IMR-90 (cell line): ENCODE data around the gene PRKACA. TPM values are rescaled to one million over a fixed set of nuclear protein-coding genes. Genes with fewer than 3 reads are reported as not detected.

Experiments
- ATAC-seq: fragments of 200-7000 bp; cut with Tn5 transposase; 2 replicates; pipeline ENCODE4 v1.9.1; 2020; ENCODE audit warnings: low read depth, mild to moderate bottlenecking, moderate library complexity
- BruUV-seq: library from RNA; stranded (reverse); fragments of 400-500 nt; replicated peaks from 2 replicates; lab custom pipeline; 2021; lab: Mats Ljungman, UMichigan
- CTCF ChIA-PET: fragments of 300-600 bp; formaldehyde crosslinking; extraction: SDS; loops from one replicate; lab custom pipeline; 2021; ENCODE audit warnings: antibody characterized with exemption; lab: Yijun Ruan, JAX
- POLR2A ChIA-PET: fragments of 300-600 bp; sonication (Branson Sonifier 250); formaldehyde crosslinking; loops from one replicate; lab custom pipeline; 2022; ENCODE audit warnings: antibody characterized with exemption; ENCODE audit not compliant: unreplicated experiment; lab: Charles Lee
- DNase-seq: peaks from one replicate; pipeline ENCODE4 v3.0.0; 2013
- H2AFZ ChIP-seq: replicated peaks from 2 replicates; pipeline ENCODE3; 2013; ENCODE audit warnings: low read length, mild to moderate bottlenecking; ENCODE audit not compliant: poor library complexity
- H2AK5ac ChIP-seq: 2 replicates; pipeline ENCODE4 v1.6.1; 2013; ENCODE audit warnings: low read depth, low read length, inconsistent platforms
- H2AK9ac ChIP-seq: replicated peaks from 2 replicates; pipeline ENCODE3; 2013; ENCODE audit warnings: mild to moderate bottlenecking, low read depth, low read length, moderate library complexity; ENCODE audit not compliant: poor library complexity
- H2BK120ac ChIP-seq: 2 replicates; pipeline ENCODE4 v1.6.1; 2013; ENCODE audit warnings: low read depth, low read length, inconsistent platforms
- H2BK15ac ChIP-seq: 3 replicates; pipeline ENCODE4 v1.6.1; 2013; ENCODE audit warnings: low read depth, low read length, inconsistent platforms
- H2BK20ac ChIP-seq: 2 replicates; pipeline ENCODE4 v1.6.1; 2013; ENCODE audit warnings: low read depth, mild to moderate bottlenecking, inconsistent platforms, low read length, moderate library complexity
- H2BK5ac ChIP-seq: 2 replicates; pipeline ENCODE4 v1.6.1; 2013; ENCODE audit warnings: mild to moderate bottlenecking, low read depth, low read length, inconsistent platforms; ENCODE audit not compliant: poor library complexity, severe bottlenecking
- H3K14ac ChIP-seq: replicated peaks from 2 replicates; pipeline ENCODE4 v1.6.1; 2013; ENCODE audit warnings: low read depth, low read length, inconsistent platforms
- H3K18ac ChIP-seq: 2 replicates; pipeline ENCODE4 v1.6.1; 2013; ENCODE audit warnings: low read depth, low read length, control low read depth
- H3K23ac ChIP-seq: 2 replicates; pipeline ENCODE4 v1.6.1; 2013; ENCODE audit warnings: low read depth, low read length, inconsistent platforms
- H3K27ac ChIP-seq: 2 replicates; pipeline ENCODE4 v1.5.1; 2013; ENCODE audit warnings: mild to moderate bottlenecking, control low read depth, low read length; ENCODE audit not compliant: insufficient read depth
- H3K27me3 ChIP-seq: 2 replicates; pipeline ENCODE4 v1.6.1; 2013; ENCODE audit warnings: low read length; ENCODE audit not compliant: control insufficient read depth, insufficient read depth
- H3K36me3 ChIP-seq: 2 replicates; pipeline ENCODE4 v1.6.1; 2013; ENCODE audit warnings: low read length, mixed read lengths; ENCODE audit not compliant: control insufficient read depth, insufficient read depth
- H3K4ac ChIP-seq: 2 replicates; pipeline ENCODE4 v1.6.1; 2013; ENCODE audit warnings: low read depth, low read length, inconsistent platforms
- H3K4me1 ChIP-seq: 2 replicates; pipeline ENCODE4 v1.6.1; 2013; ENCODE audit warnings: low read length, mixed read lengths; ENCODE audit not compliant: control insufficient read depth, insufficient read depth
- H3K4me2 ChIP-seq: 2 replicates; pipeline ENCODE4 v1.6.1; 2013; ENCODE audit warnings: low read depth, mild to moderate bottlenecking, control low read depth, low read length, moderate library complexity
- H3K4me3 ChIP-seq: 2 replicates; pipeline ENCODE4 v1.5.1; 2013; ENCODE audit warnings: low read depth, mild to moderate bottlenecking, control low read depth, low read length, moderate library complexity; ENCODE audit not compliant: insufficient read depth
- H3K56ac ChIP-seq: 2 replicates; pipeline ENCODE4 v1.6.1; 2013; ENCODE audit warnings: low read length, inconsistent platforms; ENCODE audit not compliant: insufficient read depth; ENCODE audit errors: extremely low read depth
- H3K79me1 ChIP-seq, 2 experiments: 2 replicates each; pipeline ENCODE4 v1.6.1; 2013; ENCODE audit warnings: low read length in 2 of 2, inconsistent platforms in 1 of 2, low read depth in 1 of 2
- H3K9ac ChIP-seq: 2 replicates; pipeline ENCODE4 v1.6.1; 2013; ENCODE audit warnings: low read depth, low read length, control low read depth
- H3K9me1 ChIP-seq: 2 replicates; pipeline ENCODE4 v1.6.1; 2013; ENCODE audit warnings: low read length, inconsistent platforms; ENCODE audit not compliant: insufficient read depth
- H3K9me3 ChIP-seq: 2 replicates; pipeline ENCODE4 v1.6.1; 2013; ENCODE audit warnings: low read length; ENCODE audit not compliant: control insufficient read depth, insufficient read depth
- H4K20me1 ChIP-seq: 2 replicates; pipeline ENCODE4 v1.6.1; 2013; ENCODE audit warnings: low read length, inconsistent platforms; ENCODE audit not compliant: insufficient read depth
- H4K5ac ChIP-seq: 2 replicates; pipeline ENCODE4 v1.6.1; 2013; ENCODE audit warnings: mild to moderate bottlenecking, low read depth, low read length, control low read depth
- H4K8ac ChIP-seq, 2 experiments: 2 replicates each; pipeline ENCODE4 v1.6.1; 2013; ENCODE audit warnings: low read depth in 2 of 2, low read length in 2 of 2, control low read depth in 1 of 2, inconsistent platforms in 1 of 2
- H4K91ac ChIP-seq: 2 replicates; pipeline ENCODE4 v1.6.1; 2013; ENCODE audit warnings: low read depth, low read length, inconsistent platforms; ENCODE audit not compliant: insufficient read depth
- CHD1 ChIP-seq: IDR thresholded peaks from 2 replicates; pipeline ENCODE4 v1.6.1; 2012; ENCODE audit warnings: low read depth, low read length, improper control_type of control experiment
- CTCF ChIP-seq: conservative IDR thresholded peaks from 2 replicates; pipeline ENCODE4 v1.5.1; 2012; ENCODE audit warnings: mild to moderate bottlenecking, low read depth, low read length, improper control_type of control experiment
- FOS ChIP-seq: fragments of 150-350 bp; IDR thresholded peaks from 2 replicates; pipeline ENCODE4 v1.6.1; 2016; ENCODE audit warnings: low read depth, low read length
- MAFK ChIP-seq: IDR thresholded peaks from 2 replicates; pipeline ENCODE4 v1.6.1; 2012; ENCODE audit warnings: low read depth, low read length, improper control_type of control experiment
- MAZ ChIP-seq: IDR thresholded peaks from 2 replicates; pipeline ENCODE4 v1.6.1; 2012; ENCODE audit warnings: low read depth, mild to moderate bottlenecking, low read length, improper control_type of control experiment, moderate library complexity, borderline replicate concordance
- MXI1 ChIP-seq: IDR thresholded peaks from 2 replicates; pipeline ENCODE4 v1.6.1; 2012; ENCODE audit warnings: low read depth, mild to moderate bottlenecking, low read length, moderate library complexity, borderline replicate concordance
- NFE2L2 ChIP-seq: fragments of 150-350 bp; IDR thresholded peaks from 2 replicates; pipeline ENCODE4 v1.6.1; 2016; ENCODE audit warnings: low read depth, mild to moderate bottlenecking, low read length
- RAD21 ChIP-seq: IDR thresholded peaks from 2 replicates; pipeline ENCODE4 v1.6.1; 2012; ENCODE audit warnings: low read length, improper control_type of control experiment
- RCOR1 ChIP-seq: IDR thresholded peaks from 2 replicates; pipeline ENCODE4 v1.6.1; 2012; ENCODE audit warnings: mild to moderate bottlenecking, low read length, improper control_type of control experiment; ENCODE audit not compliant: insufficient replicate concordance
- RFX5 ChIP-seq: IDR thresholded peaks from 2 replicates; pipeline ENCODE4 v1.8.0; 2012; ENCODE audit warnings: low read depth, mild to moderate bottlenecking, low read length, moderate library complexity
- SMC3 ChIP-seq: fragments of 150-350 bp; IDR thresholded peaks from 2 replicates; pipeline ENCODE4 v1.6.1; 2016; ENCODE audit warnings: low read depth, mild to moderate bottlenecking, antibody characterized with exemption, low read length, moderate library complexity
- WGBS, 2 experiments: methylation state at CpG; one replicate each; pipeline versions ENCODE4 v1.1.5 to v1.1.7; 2013; ENCODE audit warnings: missing lambda C conversion rate in 2 of 2; ENCODE audit not compliant: insufficient read length in 1 of 2; ENCODE audit errors: extremely low coverage in 2 of 2; 5-methylcytosine and 5-hydroxymethylcytosine counted together
- dilution Hi-C: fragments of 300-500 bp; cut with HindIII; formaldehyde crosslinking; loops from one replicate; pipeline ENCODE4 v1.14.3; 2018; ENCODE audit warnings: low sequenced_read_pairs; ENCODE audit not compliant: unreplicated experiment
- in situ Hi-C: fragments of 300-500 bp; cut with MboI; formaldehyde crosslinking; loops from 3 replicates; pipeline ENCODE4 v1.14.3; 2019; ENCODE audit warnings: low sequenced_read_pairs, inconsistent platforms, mixed read lengths
- intact Hi-C: fragments of 100-400 bp; cut with micrococcal nuclease; formaldehyde crosslinking; loops from 2 replicates; pipeline ENCODE4 v1.10.0; 2022
- polyA plus RNA-seq, 3 experiments: library from polyadenylated mRNA; depleted of rRNA; stranded (reverse); fragments of >200 nt; gene quantifications; 2 replicates each; pipeline ENCODE4 v1.2.3, GENCODE V29; 2012; ENCODE audit warnings: low replicate concordance in 1 of 3
- total RNA-seq: library from RNA; depleted of rRNA; stranded (reverse); fragments of >200 nt; gene quantifications from 2 replicates; pipeline ENCODE4 v1.2.3, GENCODE V29; 2012
- TF ChIP-seq, protein P1 (sequence below): fragments of 150-350 bp; IDR thresholded peaks from 2 replicates; pipeline ENCODE4 v1.6.1; 2016; ENCODE audit warnings: low read depth, mild to moderate bottlenecking, low read length, moderate library complexity, borderline replicate concordance

The PRKACA gene
- total and polyA plus RNA-seq, 2 of the 4 experiments (the other 2 are of a cell fraction) = 18.1 to 94.5 TPM

- no peak overlapping the region for H3K18ac ChIP-seq
- H3K36me3 ChIP-seq = no peaks in the 10 kb centered on the region
- DNase-seq (no peak), ATAC-seq (no peak)
- CTCF ChIA-PET = interaction anchor here (0.6 to 1.7 kb wide), 3 partner anchors 21 to 329 kb away, joined by 3 to 8 read pairs (median 3); partner anchors contain the start of genes ASF1B and MISP3
- no peak overlapping the region for H3K56ac ChIP-seq
- no peak overlapping the region for H4K91ac ChIP-seq
- no peaks in the 10 kb centered on the region for H3K27me3 ChIP-seq
- no peaks in the 10 kb centered on the region for H3K9me3 ChIP-seq
- peaks cover 8% of the 10 kb centered on the region for H4K20me1 ChIP-seq
- no peak overlapping the region for H2BK20ac ChIP-seq
- peak overlapping the region; percentile 91; the same call in 1 of the 2 replicates for H3K23ac ChIP-seq
- in situ Hi-C loops = no loop called here
- no peak overlapping the region for H3K27ac ChIP-seq
- H3K4me2 ChIP-seq = no peak overlapping the region
- H3K9me1 ChIP-seq = peaks cover 17% of the 10 kb centered on the region; the same call in 1 of the 2 replicates
- H2AK5ac ChIP-seq = 0 out of 2 replicates have a peak overlapping the region, but pooled peaks have one; percentile 32
- dilution Hi-C loops = no loop called here
- intact Hi-C loops = no loop called here
- no peak overlapping the region for H2BK15ac ChIP-seq
- H2BK5ac ChIP-seq = no peak overlapping the region
- BruUV-seq = no TSS peak
- TF ChIP-seq MAZ = no peak
- TF ChIP-seq MXI1 = no peak
- no peak for TF ChIP-seq FOS
- no peak for TF ChIP-seq SMC3
- TF ChIP-seq NFE2L2 = no peak
- no peak for TF ChIP-seq CHD1
- TF ChIP-seq RFX5 = no peak
- no peak for TF ChIP-seq RAD21
- no peak for TF ChIP-seq CTCF
- no peak for TF ChIP-seq RCOR1
- TF ChIP-seq, protein P1, sequence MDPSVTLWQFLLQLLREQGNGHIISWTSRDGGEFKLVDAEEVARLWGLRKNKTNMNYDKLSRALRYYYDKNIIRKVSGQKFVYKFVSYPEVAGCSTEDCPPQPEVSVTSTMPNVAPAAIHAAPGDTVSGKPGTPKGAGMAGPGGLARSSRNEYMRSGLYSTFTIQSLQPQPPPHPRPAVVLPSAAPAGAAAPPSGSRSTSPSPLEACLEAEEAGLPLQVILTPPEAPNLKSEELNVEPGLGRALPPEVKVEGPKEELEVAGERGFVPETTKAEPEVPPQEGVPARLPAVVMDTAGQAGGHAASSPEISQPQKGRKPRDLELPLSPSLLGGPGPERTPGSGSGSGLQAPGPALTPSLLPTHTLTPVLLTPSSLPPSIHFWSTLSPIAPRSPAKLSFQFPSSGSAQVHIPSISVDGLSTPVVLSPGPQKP = no peak
- TF ChIP-seq MAFK = no peak
- H4K8ac ChIP-seq = no peak overlapping the region
- no peak overlapping the region for H3K9ac ChIP-seq
- H4K5ac ChIP-seq = no peak overlapping the region
- no CpG with 5 or more reads among the region's 5 CpGs for WGBS, 2 experiments
- no peak overlapping the region for H3K4me3 ChIP-seq
- POLR2A ChIA-PET = no interaction called here
- H2AFZ ChIP-seq = no peak overlapping the region
- H3K4ac ChIP-seq = no peak overlapping the region
- H3K79me1 ChIP-seq = peaks cover 10 to 73% of the 10 kb centered on the region in 2 experiments
- H2AK9ac ChIP-seq = no peak overlapping the region
- no peak overlapping the region for H3K14ac ChIP-seq
- H3K4me1 ChIP-seq = peaks cover 26% of the 10 kb centered on the region
- H2BK120ac ChIP-seq = no peak overlapping the region
These were observed 1.8 kb downstream of the PRKACA start for GRCh38 chr19:14115756-14116155.
